ENCODE data around the gene PCSK9. TPM values are rescaled to one million over a fixed set of nuclear protein-coding genes. Genes with fewer than 3 reads are reported as not detected.

The PCSK9 gene
- total and polyA plus RNA-seq, 11 donors: 0.04 to 0.45 TPM; not detected in 9

DNA sequence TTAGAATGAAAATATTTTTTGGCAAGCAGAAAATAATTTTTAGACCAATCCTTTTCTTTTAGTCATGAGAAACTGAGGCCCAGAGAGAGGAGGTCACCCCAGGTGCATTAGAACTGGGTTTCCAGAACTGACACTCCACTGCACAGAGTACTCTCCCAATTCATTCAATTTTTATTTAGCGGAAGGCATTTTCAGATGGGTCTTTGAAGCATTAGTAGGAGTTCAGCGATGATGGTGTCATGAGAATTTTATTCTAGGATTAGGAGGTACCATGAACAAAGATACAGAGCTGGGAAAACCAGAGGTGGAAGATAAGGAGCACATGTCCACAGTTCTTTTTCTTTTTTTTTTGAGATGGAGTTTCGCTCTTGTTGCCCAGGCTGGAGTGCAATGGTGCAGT, 2.3 kb downstream of the PCSK9 start:
- H3K4me3 ChIP-seq: no peak overlapping the region
- DNase-seq (no peak), ATAC-seq (no peak)
- H3K9me3 ChIP-seq: no peaks in the 10 kb centered on the region
- no peak overlapping the region for H3K27ac ChIP-seq
- WGBS, 4 donors: 63 to 96% (median 73%) methylated on average over 3 of the region's 3 CpGs
- TF ChIP-seq POLR2A (IDR thresholded peaks at IDR 0.05): no peak
- no peaks in the 10 kb centered on the region for H3K36me3 ChIP-seq
- H3K4me1 ChIP-seq: peaks cover 0 to 14% (median 0%) of the 10 kb centered on the region in 12 donors
- intact Hi-C loops (cut with DNase I): no loop called here
- peaks cover 10 to 53% (median 32%) of the 10 kb centered on the region in 9 donors for H3K27me3 ChIP-seq

DNA sequence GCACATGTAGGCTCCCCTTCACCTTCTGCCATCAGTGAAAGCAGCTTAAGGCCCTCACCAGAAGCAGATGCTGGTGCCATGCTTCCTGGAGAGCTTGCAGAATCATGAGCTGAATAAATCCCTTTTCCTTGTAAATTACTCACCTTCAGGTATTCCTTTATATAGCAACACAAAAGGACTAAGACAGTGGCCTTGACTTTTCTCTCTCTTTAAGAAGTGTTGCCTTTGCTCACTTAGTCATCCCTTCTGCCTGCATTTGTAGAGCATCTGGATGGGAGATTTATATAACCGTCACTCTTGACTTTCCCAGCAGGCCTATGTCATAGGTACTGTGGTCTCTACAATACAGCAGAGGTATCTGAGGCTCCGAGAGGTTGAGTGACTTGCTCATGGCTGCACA, 3.7 kb downstream of the PCSK9 start:
- Histone ChIP-seq H3K9me3 (no peaks in the 10 kb centered on the region), H3K27me3 (peaks cover 2 to 42% (median 31%) of the 10 kb centered on the region in 9 donors), H3K27ac (no peak overlapping the region), H3K4me3 (no peak overlapping the region), H3K4me1 (peaks cover 0 to 14% (median 0%) of the 10 kb centered on the region in 12 donors), H3K36me3 (no peaks in the 10 kb centered on the region)
- 88 to 93% (median 91%) methylated on average over 2 of the region's 2 CpGs for WGBS, 4 donors
- intact Hi-C loops (cut with DNase I): no loop called here
- no peak for TF ChIP-seq POLR2A (IDR thresholded peaks at IDR 0.05)
- TF ChIP-seq, protein P1, sequence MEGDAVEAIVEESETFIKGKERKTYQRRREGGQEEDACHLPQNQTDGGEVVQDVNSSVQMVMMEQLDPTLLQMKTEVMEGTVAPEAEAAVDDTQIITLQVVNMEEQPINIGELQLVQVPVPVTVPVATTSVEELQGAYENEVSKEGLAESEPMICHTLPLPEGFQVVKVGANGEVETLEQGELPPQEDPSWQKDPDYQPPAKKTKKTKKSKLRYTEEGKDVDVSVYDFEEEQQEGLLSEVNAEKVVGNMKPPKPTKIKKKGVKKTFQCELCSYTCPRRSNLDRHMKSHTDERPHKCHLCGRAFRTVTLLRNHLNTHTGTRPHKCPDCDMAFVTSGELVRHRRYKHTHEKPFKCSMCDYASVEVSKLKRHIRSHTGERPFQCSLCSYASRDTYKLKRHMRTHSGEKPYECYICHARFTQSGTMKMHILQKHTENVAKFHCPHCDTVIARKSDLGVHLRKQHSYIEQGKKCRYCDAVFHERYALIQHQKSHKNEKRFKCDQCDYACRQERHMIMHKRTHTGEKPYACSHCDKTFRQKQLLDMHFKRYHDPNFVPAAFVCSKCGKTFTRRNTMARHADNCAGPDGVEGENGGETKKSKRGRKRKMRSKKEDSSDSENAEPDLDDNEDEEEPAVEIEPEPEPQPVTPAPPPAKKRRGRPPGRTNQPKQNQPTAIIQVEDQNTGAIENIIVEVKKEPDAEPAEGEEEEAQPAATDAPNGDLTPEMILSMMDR (IDR thresholded peaks at IDR 0.05): no peak
- no peak for ATAC-seq
- no peak for DNase-seq

DNA sequence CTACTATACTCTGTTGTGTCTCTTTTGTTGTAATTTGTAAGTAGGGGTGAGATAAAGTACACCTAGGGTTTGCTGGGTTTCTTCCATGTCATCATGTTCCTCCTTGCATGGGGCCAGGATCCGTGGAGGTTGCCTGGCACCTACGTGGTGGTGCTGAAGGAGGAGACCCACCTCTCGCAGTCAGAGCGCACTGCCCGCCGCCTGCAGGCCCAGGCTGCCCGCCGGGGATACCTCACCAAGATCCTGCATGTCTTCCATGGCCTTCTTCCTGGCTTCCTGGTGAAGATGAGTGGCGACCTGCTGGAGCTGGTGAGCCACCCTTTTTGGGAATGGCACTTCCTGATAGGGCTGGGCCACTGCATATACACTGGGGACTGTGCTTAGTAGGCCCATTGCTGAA, 4.4 kb downstream of the PCSK9 start:
- Histone ChIP-seq H3K27me3 (peaks cover 0 to 35% (median 24%) of the 10 kb centered on the region in 9 donors), H3K27ac (no peak overlapping the region), H3K4me1 (peaks cover 0 to 14% (median 0%) of the 10 kb centered on the region in 12 donors), H3K36me3 (no peaks in the 10 kb centered on the region), H3K4me3 (no peak overlapping the region), H3K9me3 (no peaks in the 10 kb centered on the region)
- 93 to 97% (median 95%) methylated on average over 7 to 9 of the region's 9 CpGs for WGBS, 4 donors
- DNase-seq (no peak), ATAC-seq (no peak)
- TF ChIP-seq, protein P1 (IDR thresholded peaks at IDR 0.05): no peak
- no peak for TF ChIP-seq POLR2A (IDR thresholded peaks at IDR 0.05)
- intact Hi-C loops (cut with DNase I): no loop called here

DNA sequence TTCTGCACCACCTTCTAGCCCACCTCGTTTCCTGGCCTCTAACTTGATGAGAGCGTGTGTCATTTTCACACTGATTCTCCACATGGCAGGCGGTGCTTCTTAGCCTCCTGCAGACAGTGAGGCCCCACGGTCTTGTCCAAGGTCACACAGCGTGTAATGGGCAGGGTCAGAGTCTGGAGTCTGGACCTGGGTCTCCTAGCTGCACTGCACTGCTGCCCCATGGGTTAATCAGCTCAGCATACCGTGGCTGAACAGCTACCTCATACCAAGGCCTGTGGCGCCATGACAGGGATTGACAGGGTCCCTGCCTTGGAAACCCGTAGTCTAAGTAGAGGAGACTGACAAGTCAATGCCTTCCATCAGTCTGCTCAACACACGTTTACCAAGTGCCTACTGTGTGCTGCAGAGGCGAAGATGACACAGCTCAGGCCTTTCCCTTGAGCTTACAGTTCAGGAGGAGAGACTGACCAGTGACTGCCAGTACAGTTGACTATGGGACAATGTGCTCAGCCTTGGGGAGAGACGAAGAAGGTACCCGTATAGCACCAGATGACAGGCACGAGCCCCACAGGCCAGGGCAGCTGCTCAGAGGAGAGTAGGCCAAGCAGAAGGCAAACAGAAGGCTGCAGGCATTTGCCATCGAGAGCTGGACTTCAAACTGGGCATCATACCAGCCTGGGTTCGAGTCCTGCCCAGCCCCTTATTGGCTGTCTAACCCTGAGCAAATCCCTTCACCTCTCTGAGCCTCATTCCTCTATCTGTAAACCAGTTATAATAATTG, 5.5 kb downstream of the PCSK9 start:
- H3K4me1 ChIP-seq: peaks cover 0 to 12% (median 1%) of the 10 kb centered on the region in 12 donors
- DNase-seq (no peak), ATAC-seq (no peak)
- no peaks in the 10 kb centered on the region for H3K36me3 ChIP-seq
- H3K4me3 ChIP-seq: no peak overlapping the region
- intact Hi-C loops (cut with DNase I): no loop called here
- no peak overlapping the region for H3K27ac ChIP-seq
- H3K9me3 ChIP-seq: no peaks in the 10 kb centered on the region
- peaks cover 0 to 24% (median 13%) of the 10 kb centered on the region in 9 donors for H3K27me3 ChIP-seq
- 86 to 90% (median 87%) methylated on average over 15 of the region's 15 CpGs for WGBS, 4 donors
- TF ChIP-seq, protein P1 (IDR thresholded peaks at IDR 0.05): no peak

Data from heart left ventricle (tissue), 16 donors.